HPDE6-E6E7 (cell line): ENCODE data around the gene FHIT.

ENCODE experiments used
- DNase-seq: peaks from one replicate; pipeline ENCODE4 v3.0.0; 2011; ENCODE audit warnings: missing footprints; ENCODE audit errors: extremely low spot score

Gene FHIT

GRCh38 chr3:60413551-60413950 lies 837.7 kb downstream of the FHIT start:
- DNase-seq = no peak

- no peak for DNase-seq
Observed at GRCh38 chr3:60403866-60404265, 847.4 kb downstream of the FHIT start.

GRCh38 chr3:60402931-60403330 lies 848.3 kb downstream of the FHIT start:
- DNase-seq = no peak

GRCh38 chr3:60399861-60400845 lies 851.1 kb downstream of the FHIT start:
- DNase-seq = no peak

- no peak for DNase-seq
Observed at GRCh38 chr3:60399292-60399691, 852.0 kb downstream of the FHIT start.

- DNase-seq = no peak
Observed at GRCh38 chr3:60395173-60395762, 856.0 kb downstream of the FHIT start.

- DNase-seq = no peak
Observed at GRCh38 chr3:60393946-60394345, 857.3 kb downstream of the FHIT start.

- DNase-seq = no peak
Observed at GRCh38 chr3:60392501-60392900, 858.8 kb downstream of the FHIT start.

- DNase-seq = no peak
Observed at GRCh38 chr3:60391292-60391691, 860.0 kb downstream of the FHIT start.

- no peak for DNase-seq
Observed at GRCh38 chr3:60388731-60389130, 862.5 kb downstream of the FHIT start.

- no peak for DNase-seq
Observed at GRCh38 chr3:60386306-60386705, 864.9 kb downstream of the FHIT start.

- DNase-seq = no peak
Observed at GRCh38 chr3:60384341-60384740, 866.9 kb downstream of the FHIT start.

- DNase-seq = no peak
Observed at GRCh38 chr3:60383345-60383744, 867.9 kb downstream of the FHIT start.

GRCh38 chr3:60366486-60366885 lies 884.8 kb downstream of the FHIT start:
- DNase-seq = no peak

GRCh38 chr3:60365360-60365759 lies 885.9 kb downstream of the FHIT start:
- DNase-seq = no peak

- no peak for DNase-seq
Observed at GRCh38 chr3:60364475-60364874, 886.8 kb downstream of the FHIT start.

GRCh38 chr3:60363817-60364216 lies 887.4 kb downstream of the FHIT start:
- DNase-seq = no peak

- no peak for DNase-seq
Observed at GRCh38 chr3:60355825-60356224, 895.4 kb downstream of the FHIT start.

GRCh38 chr3:60351481-60351880 lies 899.8 kb downstream of the FHIT start:
- DNase-seq = no peak

- no peak for DNase-seq
Observed at GRCh38 chr3:60344340-60344739, 906.9 kb downstream of the FHIT start.

GRCh38 chr3:60343831-60344230 lies 907.4 kb downstream of the FHIT start:
- DNase-seq = no peak

- DNase-seq = no peak
Observed at GRCh38 chr3:60339304-60339703, 911.9 kb downstream of the FHIT start.

GRCh38 chr3:60337421-60337820 lies 913.8 kb downstream of the FHIT start:
- DNase-seq = no peak
